Erythroblast (primary cell): Measurements from ENCODE around the gene CYP4F8.
"Not testable (repeated sequence)": the region's sequence is repeated elsewhere in the genome, so short reads cannot be mapped to it uniquely, and the experiment has no call there.

ENCODE experiments used
- GATA1 ChIP-seq: IDR thresholded peaks from 2 replicates; pipeline ENCODE4 v1.6.1; 2011; ENCODE audit warnings: low read depth, mild to moderate bottlenecking, control low read depth, low read length, moderate library complexity
- POLR2A ChIP-seq: IDR thresholded peaks from 2 replicates; pipeline ENCODE4 v1.6.1; 2011; ENCODE audit warnings: mild to moderate bottlenecking, low read length

DNA sequence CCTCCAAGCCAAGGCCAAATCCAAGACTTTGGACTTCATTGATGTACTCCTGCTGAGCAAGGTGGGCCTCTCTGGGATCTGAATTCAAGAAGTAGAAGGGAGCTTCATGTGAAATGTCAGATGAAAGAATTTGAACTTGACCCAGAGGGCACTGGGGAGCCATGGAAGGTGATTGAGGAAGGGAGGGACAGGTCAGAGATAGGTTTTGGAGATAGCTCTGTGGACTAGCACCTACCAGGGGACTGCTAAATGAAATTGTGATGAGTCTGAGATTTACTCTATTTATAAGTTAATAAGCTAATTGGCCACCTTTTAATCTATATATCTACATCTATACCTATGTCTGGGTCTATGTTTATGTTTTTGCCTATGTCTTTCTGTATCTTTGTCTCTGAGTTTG, 35.1 kb downstream of the CYP4F8 start:
- TF ChIP-seq POLR2A, GATA1: not testable (repeated sequence)
